Activated naive CD4-positive, alpha-beta T cell treated with anti-CD3 and anti-CD28 coated beads, Interleukin-2, amount 10 ng/mL, durations not matched to agents 7 days and 5 days (primary cell): ENCODE measurements around the gene TMEM178A.

Experiments used
- CTCF ChIA-PET: fragments of 350-600 bp; sonication (Branson Sonifier 250); formaldehyde crosslinking; loops from one replicate; lab custom pipeline; 2021; ENCODE audit warnings: antibody characterized with exemption; lab: Charles Lee
- DNase-seq: peaks from one replicate; pipeline ENCODE4 v3.0.0-alpha.2; 2020
- H3K27ac Mint-ChIP-seq: one replicate; pipeline ENCODE4 v1.8.0; 2021; ENCODE audit warnings: mild to moderate bottlenecking, moderate library complexity, mixed read lengths
- H3K27me3 Mint-ChIP-seq: one replicate; pipeline ENCODE4 v1.8.0; 2021; ENCODE audit warnings: mild to moderate bottlenecking, mixed read lengths
- H3K36me3 Mint-ChIP-seq: one replicate; pipeline ENCODE4 v1.8.0; 2021; ENCODE audit warnings: mixed read lengths
- H3K4me1 Mint-ChIP-seq: one replicate; pipeline ENCODE4 v1.8.0; 2021; ENCODE audit warnings: mixed read lengths
- H3K4me3 Mint-ChIP-seq: one replicate; pipeline ENCODE4 v1.8.0; 2021; ENCODE audit warnings: mild to moderate bottlenecking, moderate library complexity, mixed read lengths
- H3K9me3 Mint-ChIP-seq: one replicate; pipeline ENCODE4 v1.8.0; 2021; ENCODE audit warnings: mixed read lengths

The TMEM178A gene

GRCh38 chr2:39676342-39676741 lies 10.6 kb downstream of the TMEM178A start:
- Mint-ChIP-seq H3K27ac (no peak overlapping the region), H3K4me3 (no peak overlapping the region), H3K4me1 (no peaks in the 10 kb centered on the region), H3K36me3 (no peaks in the 10 kb centered on the region), H3K27me3 (peaks cover 14% of the 10 kb centered on the region), H3K9me3 (no peaks in the 10 kb centered on the region)
- no peak for DNase-seq
- CTCF ChIA-PET, result no interaction called here

- no peaks in the 10 kb centered on the region for H3K9me3 Mint-ChIP-seq
- H3K4me3 Mint-ChIP-seq, result no peak overlapping the region
- H3K4me1 Mint-ChIP-seq, result no peaks in the 10 kb centered on the region
- peaks cover 10% of the 10 kb centered on the region for H3K27me3 Mint-ChIP-seq
- no peak for DNase-seq
- CTCF ChIA-PET, result no interaction called here
- no peaks in the 10 kb centered on the region for H3K36me3 Mint-ChIP-seq
- H3K27ac Mint-ChIP-seq, result no peak overlapping the region
These were observed 12.5 kb downstream of the TMEM178A start for GRCh38 chr2:39678170-39678569.

- no peaks in the 10 kb centered on the region for H3K9me3 Mint-ChIP-seq
These were observed 14.1 kb downstream of the TMEM178A start for GRCh38 chr2:39679805-39680204.

GRCh38 chr2:39682066-39682692 lies 16.5 kb downstream of the TMEM178A start:
- no peak overlapping the region for H3K27ac Mint-ChIP-seq
- no peak for DNase-seq
- no peaks in the 10 kb centered on the region for H3K4me1 Mint-ChIP-seq
- CTCF ChIA-PET, result no interaction called here
- no peak overlapping the region for H3K4me3 Mint-ChIP-seq
- peaks cover 14% of the 10 kb centered on the region for H3K27me3 Mint-ChIP-seq
- H3K36me3 Mint-ChIP-seq, result no peaks in the 10 kb centered on the region
- no peaks in the 10 kb centered on the region for H3K9me3 Mint-ChIP-seq

More at GRCh38 chr2:39679805-39680204, 14.1 kb downstream of the TMEM178A start:
- H3K27ac Mint-ChIP-seq, result no peak overlapping the region
- H3K4me3 Mint-ChIP-seq, result no peak overlapping the region
- H3K36me3 Mint-ChIP-seq, result no peaks in the 10 kb centered on the region
- H3K27me3 Mint-ChIP-seq, result peaks cover 10% of the 10 kb centered on the region
- CTCF ChIA-PET, result no interaction called here
- H3K4me1 Mint-ChIP-seq, result no peaks in the 10 kb centered on the region
- no peak for DNase-seq

GRCh38 chr2:39683022-39683699 lies 17.4 kb downstream of the TMEM178A start:
- H3K27ac Mint-ChIP-seq, result no peak overlapping the region
- CTCF ChIA-PET, result no interaction called here
- H3K36me3 Mint-ChIP-seq, result no peaks in the 10 kb centered on the region
- H3K9me3 Mint-ChIP-seq, result no peaks in the 10 kb centered on the region
- no peak overlapping the region for H3K4me3 Mint-ChIP-seq
- DNase-seq, result no peak
- peaks cover 14% of the 10 kb centered on the region for H3K27me3 Mint-ChIP-seq
- H3K4me1 Mint-ChIP-seq, result no peaks in the 10 kb centered on the region

- H3K4me3 Mint-ChIP-seq, result no peak overlapping the region
These were observed 18.7 kb downstream of the TMEM178A start for GRCh38 chr2:39684464-39684863.

GRCh38 chr2:39685126-39685525 lies 19.4 kb downstream of the TMEM178A start:
- Mint-ChIP-seq H3K4me3 (no peak overlapping the region), H3K9me3 (no peaks in the 10 kb centered on the region), H3K27me3 (peaks cover 10% of the 10 kb centered on the region), H3K36me3 (no peaks in the 10 kb centered on the region), H3K27ac (no peak overlapping the region), H3K4me1 (no peaks in the 10 kb centered on the region)
- CTCF ChIA-PET, result no interaction called here
- no peak for DNase-seq

More at GRCh38 chr2:39684464-39684863, 18.7 kb downstream of the TMEM178A start:
- CTCF ChIA-PET, result no interaction called here
- Mint-ChIP-seq H3K4me1 (no peaks in the 10 kb centered on the region), H3K27ac (no peak overlapping the region), H3K27me3 (peaks cover 11% of the 10 kb centered on the region), H3K9me3 (no peaks in the 10 kb centered on the region), H3K36me3 (no peaks in the 10 kb centered on the region)
- no peak for DNase-seq

- Mint-ChIP-seq H3K4me1 (no peaks in the 10 kb centered on the region), H3K27ac (no peak overlapping the region), H3K4me3 (no peak overlapping the region), H3K9me3 (no peaks in the 10 kb centered on the region), H3K36me3 (no peaks in the 10 kb centered on the region), H3K27me3 (peaks cover 10% of the 10 kb centered on the region)
- DNase-seq, result no peak
- CTCF ChIA-PET, result no interaction called here
These were observed 20.7 kb downstream of the TMEM178A start for GRCh38 chr2:39686456-39686855.

- Mint-ChIP-seq H3K27ac (no peak overlapping the region), H3K4me1 (no peaks in the 10 kb centered on the region), H3K36me3 (no peaks in the 10 kb centered on the region), H3K27me3 (peaks cover 11% of the 10 kb centered on the region), H3K4me3 (no peak overlapping the region), H3K9me3 (no peaks in the 10 kb centered on the region)
- CTCF ChIA-PET, result no interaction called here
- no peak for DNase-seq
These were observed 22.5 kb downstream of the TMEM178A start for GRCh38 chr2:39688181-39688580.

- Mint-ChIP-seq H3K27me3 (peaks cover 14% of the 10 kb centered on the region), H3K9me3 (no peaks in the 10 kb centered on the region), H3K36me3 (no peaks in the 10 kb centered on the region), H3K27ac (no peak overlapping the region), H3K4me1 (no peaks in the 10 kb centered on the region), H3K4me3 (no peak overlapping the region)
- no peak for DNase-seq
- CTCF ChIA-PET, result no interaction called here
These were observed 23.6 kb downstream of the TMEM178A start for GRCh38 chr2:39689272-39689841.

GRCh38 chr2:39689876-39690275 lies 24.2 kb downstream of the TMEM178A start:
- H3K4me3 Mint-ChIP-seq, result no peak overlapping the region
- CTCF ChIA-PET, result no interaction called here
- no peak for DNase-seq
- no peaks in the 10 kb centered on the region for H3K4me1 Mint-ChIP-seq
- H3K27ac Mint-ChIP-seq, result no peak overlapping the region
- H3K36me3 Mint-ChIP-seq, result no peaks in the 10 kb centered on the region
- H3K9me3 Mint-ChIP-seq, result no peaks in the 10 kb centered on the region
- peaks cover 14% of the 10 kb centered on the region for H3K27me3 Mint-ChIP-seq

GRCh38 chr2:39693245-39693644 lies 27.5 kb downstream of the TMEM178A start:
- H3K4me1 Mint-ChIP-seq, result no peaks in the 10 kb centered on the region
- peaks cover 23% of the 10 kb centered on the region for H3K27me3 Mint-ChIP-seq
- no peak overlapping the region for H3K4me3 Mint-ChIP-seq
- DNase-seq, result no peak
- CTCF ChIA-PET, result no interaction called here
- no peak overlapping the region for H3K27ac Mint-ChIP-seq
- H3K36me3 Mint-ChIP-seq, result no peaks in the 10 kb centered on the region
- H3K9me3 Mint-ChIP-seq, result no peaks in the 10 kb centered on the region

GRCh38 chr2:39696101-39696553 lies 30.4 kb downstream of the TMEM178A start:
- H3K4me1 Mint-ChIP-seq, result no peaks in the 10 kb centered on the region
- peaks cover 1% of the 10 kb centered on the region for H3K9me3 Mint-ChIP-seq
- H3K4me3 Mint-ChIP-seq, result no peak overlapping the region
- no peak overlapping the region for H3K27ac Mint-ChIP-seq
- CTCF ChIA-PET, result interaction anchor here (1.2 kb wide), 1 partner anchor 318 kb away, joined by 3 read pairs; no protein-coding TSS in a partner anchor
- DNase-seq, result no peak
- H3K36me3 Mint-ChIP-seq, result no peaks in the 10 kb centered on the region
- H3K27me3 Mint-ChIP-seq, result peaks cover 17% of the 10 kb centered on the region

GRCh38 chr2:39696838-39697237 lies 31.1 kb downstream of the TMEM178A start:
- CTCF ChIA-PET, result interaction anchor here (1.2 to 1.4 kb wide), 2 partner anchors 317 to 319 kb away, joined by 3 to 4 read pairs; no protein-coding TSS in a partner anchor
- Mint-ChIP-seq H3K4me3 (no peak overlapping the region), H3K9me3 (peaks cover 6% of the 10 kb centered on the region), H3K36me3 (no peaks in the 10 kb centered on the region), H3K27me3 (peaks cover 20% of the 10 kb centered on the region), H3K4me1 (no peaks in the 10 kb centered on the region), H3K27ac (no peak overlapping the region)
- DNase-seq, result no peak
